Adrenal gland (tissue), 12 donors: Measurements from ENCODE around the gene TACC2. TPM values are rescaled to one million over a fixed set of nuclear protein-coding genes. Genes with fewer than 3 reads are reported as not detected.
A peak's percentile ranks its signal among the peaks of the same experiment; 100 is the strongest.

Experiments used
- DNase-seq, 7 donors: peaks; one replicate each; pipeline ENCODE4 v3.0.0-alpha.2; 2019 to 2020
- H3K27ac ChIP-seq, 5 donors: fragments of 200-600 bp; sonication (generic) in 4 of 5; 1 replicate in 3 of 5; 2 replicates in 2 of 5; pipeline versions ENCODE4 v1.5.1 to v1.8.0; 2016 to 2020; ENCODE audit warnings: mild to moderate bottlenecking in 1 of 5
- H3K27me3 ChIP-seq: fragments of 200-600 bp; 2 replicates; pipeline ENCODE4 v1.8.0; 2021
- H3K36me3 ChIP-seq, 2 donors: fragments of 200-600 bp; replicated peaks in 1 of 2; 1 replicate in 1 of 2; 2 replicates in 1 of 2; pipeline versions ENCODE4 v1.5.1 to v1.8.0; 2018 to 2022
- H3K4me1 ChIP-seq, 2 donors: fragments of 200-600 bp; replicated peaks in 1 of 2; 1 replicate in 1 of 2; 2 replicates in 1 of 2; pipeline versions ENCODE4 v1.5.1 to v1.8.0; 2018 to 2021
- H3K4me3 ChIP-seq, 4 donors: fragments of 200-600 bp; sonication (generic) in 3 of 4; one replicate each; pipeline ENCODE4 v1.5.1; 2016 to 2018
- H3K9me3 ChIP-seq, 3 donors: fragments of 200-600 bp; sonication (generic) in 1 of 3; replicated peaks in 1 of 3; 1 replicate in 2 of 3; 2 replicates in 1 of 3; pipeline versions ENCODE4 v1.5.1 to v1.8.0; 2016 to 2021
- CTCF ChIP-seq, 6 experiments: fragments of 450-650 bp in 4 of 6; fragments of 200-600 bp in 2 of 6; sonication (generic) in 1 of 6; IDR thresholded peaks; 1 replicate in 5 of 6; 2 replicates in 1 of 6; pipeline versions ENCODE4 v1.5.1 to v1.8.0; 2016 to 2021; ENCODE audit warnings: antibody characterized with exemption in 6 of 6, mild to moderate bottlenecking in 2 of 6, moderate library complexity in 1 of 6
- POLR2A ChIP-seq, 2 donors: fragments of 450-650 bp; IDR thresholded peaks; one replicate each; pipeline ENCODE4 v1.6.1; 2017; ENCODE audit warnings: antibody characterized with exemption in 2 of 2, mild to moderate bottlenecking in 2 of 2, moderate library complexity in 1 of 2
- WGBS, 4 donors: extraction: QIAGEN DNeasy Blood & Tissue Kit in 2 of 4; methylation state at CpG; one replicate each; pipeline versions ENCODE4 v1.1.5 to v1.1.7; 2013 to 2017; 5-methylcytosine and 5-hydroxymethylcytosine counted together
- intact Hi-C, 2 donors: fragments of 100-400 bp; cut with DNase I; formaldehyde crosslinking; loops; one replicate each; pipeline versions ENCODE4 v1.14.1 to v1.15.0; 2022 to 2023
- polyA plus RNA-seq, 3 donors: library from polyadenylated mRNA; stranded (reverse); fragments of 200-250 nt in 2 of 3; fragments of 350-450 nt in 1 of 3; fragmentation: Illumina TruSeq in 1 of 3; extraction: RNeasy Lipid Tissue Mini Kit (QIAGEN cat#74804) in 1 of 3; gene quantifications; one replicate each; pipeline ENCODE4 v1.2.3, GENCODE V29; 2013 to 2014
- total RNA-seq, 9 donors: library from RNA; depleted of rRNA in 4 of 9; stranded (reverse); fragments of >200 nt in 4 of 9; fragments of 120-200 nt in 1 of 9; fragmentation: NEBNext Ultra II Directional in 1 of 9; extraction: Animal tissue kit (Norgen Biotek cat#: 25700) in 1 of 9; gene quantifications; one replicate each; pipeline versions ENCODE4 v1.1.0 to v1.2.4, GENCODE V29; 2013 to 2023
- donor health status: healthy with polysubstance abuse.
- donor health status: Bipolar disorder and iron deficiency.
- donor health status: DM: yes; HTN: yes; CAD: no.
- donor health status: DM: no; HTN: no; CAD: no.
- donor health status: DM: no; HTN: no; CAD: no.
- donor health status: DM: yes; HTN: yes; CAD: no.

Gene TACC2
- total and polyA plus RNA-seq, 12 donors = 11.3 to 45.7 (median 26.3) TPM

DNA sequence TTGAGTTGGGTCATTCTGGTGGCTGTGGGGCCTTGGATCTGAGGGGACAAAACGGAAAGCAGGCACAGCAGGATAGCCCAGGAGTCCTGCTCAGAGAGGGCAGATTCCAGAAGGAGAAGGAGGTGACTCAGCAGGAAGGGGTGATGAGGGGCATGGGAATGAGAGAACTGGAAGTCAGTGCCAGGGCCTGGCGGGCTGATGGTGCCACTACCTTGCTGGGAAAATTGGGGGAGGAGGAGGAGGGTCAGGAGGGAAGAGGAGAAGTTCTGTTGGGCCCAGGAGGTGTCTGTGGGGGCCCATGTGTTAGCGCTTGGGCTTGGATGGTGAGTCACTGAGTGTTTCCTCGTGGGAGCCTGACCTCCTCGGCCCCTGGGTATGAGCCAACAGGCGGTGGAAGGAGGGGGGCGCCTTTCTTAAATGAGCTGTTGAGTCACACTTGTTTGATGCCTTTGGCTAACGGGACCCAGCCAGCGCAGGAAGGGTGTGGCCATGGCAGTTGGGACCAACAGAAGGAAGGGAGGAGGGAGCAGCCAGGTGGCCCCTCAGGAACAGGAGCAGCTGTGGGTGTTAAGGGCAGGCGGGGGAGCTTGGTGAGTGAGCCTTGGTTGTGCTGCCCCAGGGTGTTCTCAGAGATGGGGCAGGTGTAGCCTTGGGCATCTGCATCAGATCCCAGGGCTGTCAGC, 152.1 kb downstream of the TACC2 start:
- Histone ChIP-seq H3K27ac (peak overlapping the region in 4 of 5 donors; percentile 21 to 77 (median 60)), H3K36me3 (no peaks in the 10 kb centered on the region), H3K27me3 (no peaks in the 10 kb centered on the region), H3K9me3 (peaks cover 0 to 3% (median 0%) of the 10 kb centered on the region in 3 donors), H3K4me3 (no peak overlapping the region), H3K4me1 (peaks cover 7 to 28% of the 10 kb centered on the region in 2 donors)
- peak; percentile 80 to 96 (median 93) for DNase-seq
- intact Hi-C loops = no loop called here
- TF ChIP-seq POLR2A (IDR thresholded peaks at IDR 0.05) (no peak), CTCF (IDR thresholded peaks at IDR 0.05) (peak in 3 of 6 experiments; percentile 24 to 31 (median 27))
- WGBS, 4 donors = 14 to 32% (median 22%) methylated on average over 8 to 10 of the region's 10 CpGs

DNA sequence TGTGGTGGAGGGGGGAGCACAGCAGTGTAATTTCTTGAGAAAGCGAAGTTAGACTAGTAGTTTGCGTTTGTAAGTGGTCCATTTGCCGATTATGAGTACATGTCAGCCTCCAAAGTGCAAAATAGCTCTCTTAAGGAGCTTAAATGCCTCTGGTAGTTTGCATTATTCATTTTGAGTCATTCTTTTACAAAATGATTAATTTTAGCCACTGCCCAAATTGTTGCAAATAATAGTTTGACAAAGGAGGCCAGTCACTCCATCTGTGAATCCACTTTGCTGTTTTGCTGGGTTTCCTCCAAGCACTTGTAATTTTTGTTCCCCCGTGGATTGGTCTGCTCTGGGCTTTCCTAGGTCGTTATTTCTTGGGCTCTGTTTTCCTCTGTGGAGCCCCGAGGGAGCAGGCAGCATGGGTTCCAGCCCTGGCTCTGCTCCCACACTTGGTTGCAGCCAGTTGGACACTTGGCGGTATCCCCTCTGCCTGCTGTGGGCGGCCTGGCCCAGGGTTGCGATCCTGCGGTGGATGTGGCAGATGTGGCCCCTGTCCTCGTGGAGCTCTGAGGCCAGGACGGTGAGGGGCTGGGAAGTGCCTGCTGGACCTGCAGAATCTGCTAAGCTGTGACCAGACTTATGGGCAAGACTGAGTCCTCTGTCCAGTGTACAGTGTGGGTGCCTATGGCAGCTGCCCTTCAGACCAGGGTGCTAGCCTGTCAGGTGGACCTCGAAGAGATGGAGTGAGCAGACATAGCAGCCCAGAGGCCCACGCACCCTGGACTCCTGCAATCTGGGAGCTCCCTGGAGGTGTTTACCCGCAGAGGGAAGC, 153.1 kb downstream of the TACC2 start:
- no peak for TF ChIP-seq POLR2A (IDR thresholded peaks at IDR 0.05)
- TF ChIP-seq CTCF (IDR thresholded peaks at IDR 0.05) = no peak
- no peak overlapping the region for H3K4me3 ChIP-seq
- DNase-seq = no peak
- WGBS, 4 donors = 62 to 74% (median 72%) methylated on average over 5 to 15 of the region's 15 CpGs
- no peaks in the 10 kb centered on the region for H3K36me3 ChIP-seq
- H3K27me3 ChIP-seq = no peaks in the 10 kb centered on the region
- peak overlapping the region in 2 of 5 donors; percentile 76 to 77 for H3K27ac ChIP-seq
- peaks cover 0 to 3% (median 0%) of the 10 kb centered on the region in 3 donors for H3K9me3 ChIP-seq
- peaks cover 11 to 28% of the 10 kb centered on the region in 2 donors for H3K4me1 ChIP-seq
- intact Hi-C loops = no loop called here

DNA sequence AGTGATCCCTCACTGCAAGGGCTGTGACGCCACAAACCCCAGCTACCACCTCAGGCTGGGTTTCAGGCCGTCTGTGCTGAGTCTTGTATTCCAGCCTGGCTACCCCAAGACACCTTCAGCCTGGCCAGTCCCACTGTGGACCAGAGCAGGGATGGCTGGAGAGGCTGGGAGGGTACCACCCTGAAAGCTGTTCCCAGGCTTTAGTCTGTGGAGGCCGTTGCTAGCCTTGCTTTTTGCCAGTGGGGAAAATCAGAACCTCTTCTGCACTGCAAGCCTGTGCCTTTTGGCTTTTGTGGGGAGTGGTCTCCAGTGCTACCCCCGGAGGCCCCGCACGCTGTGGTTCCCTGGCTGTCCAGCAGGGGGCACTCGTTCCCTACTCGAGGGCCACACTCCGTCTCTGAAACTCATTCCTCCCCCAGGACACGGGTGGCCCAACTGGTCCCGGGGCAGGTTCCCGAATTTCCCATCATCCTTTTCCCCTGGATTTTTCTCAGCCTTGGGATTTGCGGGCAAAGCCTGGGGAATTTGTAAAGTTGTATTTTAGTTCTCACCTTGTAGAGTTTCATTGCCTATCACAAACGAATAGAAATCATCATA, 153.8 kb downstream of the TACC2 start:
- no peaks in the 10 kb centered on the region for H3K36me3 ChIP-seq
- H3K27ac ChIP-seq = peak overlapping the region in 1 of 5 donors; percentile 77
- TF ChIP-seq CTCF (IDR thresholded peaks at IDR 0.05) (peak; percentile 57 to 86 (median 70)), POLR2A (IDR thresholded peaks at IDR 0.05) (no peak)
- no peaks in the 10 kb centered on the region for H3K27me3 ChIP-seq
- H3K9me3 ChIP-seq = peaks cover 0 to 3% (median 0%) of the 10 kb centered on the region in 3 donors
- peaks cover 11 to 28% of the 10 kb centered on the region in 2 donors for H3K4me1 ChIP-seq
- peak in 2 of 7 donors; percentile 44 to 60 for DNase-seq
- intact Hi-C loops = no loop called here
- no peak overlapping the region for H3K4me3 ChIP-seq
- 24 to 32% (median 30%) methylated on average over 11 to 14 of the region's 14 CpGs for WGBS, 4 donors
